GM23338 (cell line): ENCODE data around the gene FOLR1. TPM values are rescaled to one million over a fixed set of nuclear protein-coding genes. Genes with fewer than 3 reads are reported as not detected.

Experiments used
- ATAC-seq: fragments of 200-7000 bp; cut with Tn5 transposase; 3 replicates; pipeline ENCODE4 v1.9.1; 2020
- DNase-seq: peaks from one replicate; pipeline ENCODE4 v3.0.0-alpha.2; 2015; ENCODE audit warnings: low spot score
- H2AFZ ChIP-seq: fragments of 200-600 bp; sonication (generic); 2 replicates; pipeline ENCODE4 v1.8.0; 2016; ENCODE audit warnings: antibody characterized with exemption, mild to moderate bottlenecking, moderate library complexity
- H3F3A ChIP-seq: fragments of 200-600 bp; sonication (generic); replicated peaks from 2 replicates; pipeline ENCODE4 v1.8.0; 2017; ENCODE audit warnings: antibody characterized with exemption, mixed run types, low read depth
- H3K27ac ChIP-seq: fragments of 200-600 bp; sonication (generic); 2 replicates; pipeline ENCODE4 v1.6.1; 2016; ENCODE audit warnings: low read depth
- H3K27me3 ChIP-seq: fragments of 200-600 bp; sonication (generic); 2 replicates; pipeline ENCODE4 v1.8.0; 2016; ENCODE audit warnings: mild to moderate bottlenecking, mixed run types, moderate library complexity; ENCODE audit not compliant: insufficient read depth
- H3K36me3 ChIP-seq: fragments of 200-600 bp; sonication (generic); 2 replicates; pipeline ENCODE4 v1.8.0; 2016; ENCODE audit warnings: mild to moderate bottlenecking; ENCODE audit not compliant: insufficient read depth
- H3K4me1 ChIP-seq: fragments of 200-600 bp; sonication (generic); 2 replicates; pipeline ENCODE4 v1.8.0; 2016; ENCODE audit warnings: mild to moderate bottlenecking, moderate library complexity; ENCODE audit not compliant: insufficient read depth
- H3K4me2 ChIP-seq: fragments of 200-600 bp; sonication (generic); 2 replicates; pipeline ENCODE4 v1.7.1; 2017; ENCODE audit warnings: mixed run types
- H3K4me3 ChIP-seq: fragments of 200-600 bp; sonication (generic); 2 replicates; pipeline ENCODE4 v1.6.1; 2016; ENCODE audit warnings: mixed run types
- H3K79me2 ChIP-seq: fragments of 200-600 bp; sonication (generic); replicated peaks from 2 replicates; pipeline ENCODE4 v1.8.0; 2017; ENCODE audit warnings: mild to moderate bottlenecking; ENCODE audit not compliant: insufficient read depth
- H3K9me2 ChIP-seq: fragments of 200-600 bp; sonication (generic); 2 replicates; pipeline ENCODE4 v1.8.0; 2017; ENCODE audit not compliant: insufficient read depth
- H4K20me1 ChIP-seq: fragments of 200-600 bp; sonication (generic); replicated peaks from 2 replicates; pipeline ENCODE4 v1.8.0; 2017; ENCODE audit warnings: mild to moderate bottlenecking; ENCODE audit not compliant: insufficient read depth
- H3K27ac Mint-ChIP-seq: 2 replicates; pipeline ENCODE4 v1.8.0; 2020; ENCODE audit warnings: inconsistent platforms, mild to moderate bottlenecking, moderate library complexity, mixed read lengths
- H3K27me3 Mint-ChIP-seq: 3 replicates; pipeline ENCODE4 v1.8.0; 2022; ENCODE audit warnings: low read depth, mild to moderate bottlenecking, moderate library complexity, mixed read lengths, inconsistent platforms; ENCODE audit not compliant: insufficient read depth, poor library complexity
- H3K36me3 Mint-ChIP-seq: 3 replicates; pipeline ENCODE4 v1.8.0; 2021; ENCODE audit warnings: low read depth, mild to moderate bottlenecking, inconsistent platforms, moderate library complexity, mixed read lengths
- H3K4me1 Mint-ChIP-seq: 3 replicates; pipeline ENCODE4 v1.8.0; 2020; ENCODE audit warnings: mild to moderate bottlenecking, inconsistent platforms, mixed read lengths
- H3K4me3 Mint-ChIP-seq: 3 replicates; pipeline ENCODE4 v1.8.0; 2021; ENCODE audit warnings: moderate library complexity, mild to moderate bottlenecking, inconsistent platforms, mixed read lengths
- H3K9me3 Mint-ChIP-seq: 3 replicates; pipeline ENCODE4 v1.8.0; 2020; ENCODE audit warnings: moderate library complexity, mild to moderate bottlenecking, inconsistent platforms, mixed read lengths
- ETS1 ChIP-seq: IDR thresholded peaks from 2 replicates; pipeline ENCODE4 v1.6.1; 2016; ENCODE audit warnings: antibody characterized with exemption
- EZH2 ChIP-seq: fragments of 200-600 bp; sonication (generic); IDR thresholded peaks from one replicate; pipeline ENCODE4 v1.8.0; 2017; ENCODE audit warnings: antibody characterized with exemption, mild to moderate bottlenecking, low read depth; ENCODE audit not compliant: unreplicated experiment
- EZH2phosphoT487 ChIP-seq: fragments of 200-600 bp; sonication (generic); IDR thresholded peaks from one replicate; pipeline ENCODE4 v1.8.1; 2018; ENCODE audit warnings: antibody characterized with exemption; ENCODE audit not compliant: unreplicated experiment
- JUNB ChIP-seq: IDR thresholded peaks from one replicate; pipeline ENCODE4 v1.6.1; 2016; ENCODE audit warnings: antibody characterized with exemption; ENCODE audit not compliant: unreplicated experiment
- POLR2AphosphoS5 ChIP-seq: IDR thresholded peaks from 2 replicates; pipeline ENCODE4 v1.6.1; 2016; ENCODE audit warnings: antibody characterized with exemption, low read depth
- polyA plus RNA-seq: library from polyadenylated mRNA; unstranded; fragments of >200 nt; fragmentation: Nextera tagmentation; extraction: Ambion mirVana; gene quantifications from 2 replicates; pipeline ENCODE4 v1.2.1, GENCODE V29; 2016
- total RNA-seq: library from RNA; depleted of rRNA; stranded (reverse); fragments of >200 nt; shearing (Covaris generic); gene quantifications from 2 replicates; pipeline ENCODE4 v1.2.3, GENCODE V29; 2014
- TF ChIP-seq, protein P1 (sequence below): fragments of 250-450 bp; sonication (Bioruptor Pico); IDR thresholded peaks from 2 replicates; pipeline ENCODE4 v1.5.0; 2020; ENCODE audit warnings: mild to moderate bottlenecking, moderate library complexity

Gene FOLR1
- total and polyA plus RNA-seq, 2 experiments from 2014 or later = 0.42 TPM; not detected in 1

DNA sequence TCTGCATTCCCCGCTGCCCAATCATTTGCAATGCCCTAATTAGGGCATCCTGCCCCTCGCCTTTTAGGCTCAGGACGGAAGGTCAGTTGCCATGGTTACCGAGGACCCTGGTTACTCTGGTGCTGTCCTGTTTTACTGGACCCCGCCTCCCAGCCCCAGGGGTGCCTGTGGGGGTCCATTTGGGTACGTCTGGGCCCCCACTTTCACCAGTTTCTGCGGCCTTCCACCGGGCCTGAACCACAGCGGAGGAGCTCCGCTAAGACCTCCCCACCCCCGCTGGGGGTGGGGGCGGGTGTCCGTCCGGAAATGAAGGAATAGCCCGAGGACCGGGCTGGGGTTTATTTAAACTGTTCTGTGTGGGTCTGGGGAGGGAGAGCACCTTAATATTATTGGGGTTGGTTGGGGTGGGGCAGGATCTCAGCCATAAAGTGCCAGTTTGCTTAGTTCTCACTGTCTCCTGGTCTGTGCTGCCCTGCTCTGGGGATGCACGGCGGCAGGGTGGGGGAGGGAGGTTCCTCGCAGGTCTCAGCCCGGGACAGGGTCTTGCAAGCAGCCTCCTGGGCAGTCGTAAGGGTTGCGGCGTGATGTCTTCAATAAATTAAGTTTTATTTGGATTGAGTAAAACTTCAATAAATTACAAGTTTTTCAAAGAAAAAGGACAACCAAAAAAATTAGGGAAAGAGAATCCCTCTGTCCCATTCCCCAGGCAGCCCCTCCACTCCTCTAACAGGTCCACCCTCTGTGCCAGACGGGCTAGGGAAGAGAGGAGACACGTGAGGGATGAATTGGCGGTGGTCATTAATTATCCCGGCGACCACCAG lies 46.8 kb downstream of the FOLR1 start (continued):
- TF ChIP-seq, protein P1, sequence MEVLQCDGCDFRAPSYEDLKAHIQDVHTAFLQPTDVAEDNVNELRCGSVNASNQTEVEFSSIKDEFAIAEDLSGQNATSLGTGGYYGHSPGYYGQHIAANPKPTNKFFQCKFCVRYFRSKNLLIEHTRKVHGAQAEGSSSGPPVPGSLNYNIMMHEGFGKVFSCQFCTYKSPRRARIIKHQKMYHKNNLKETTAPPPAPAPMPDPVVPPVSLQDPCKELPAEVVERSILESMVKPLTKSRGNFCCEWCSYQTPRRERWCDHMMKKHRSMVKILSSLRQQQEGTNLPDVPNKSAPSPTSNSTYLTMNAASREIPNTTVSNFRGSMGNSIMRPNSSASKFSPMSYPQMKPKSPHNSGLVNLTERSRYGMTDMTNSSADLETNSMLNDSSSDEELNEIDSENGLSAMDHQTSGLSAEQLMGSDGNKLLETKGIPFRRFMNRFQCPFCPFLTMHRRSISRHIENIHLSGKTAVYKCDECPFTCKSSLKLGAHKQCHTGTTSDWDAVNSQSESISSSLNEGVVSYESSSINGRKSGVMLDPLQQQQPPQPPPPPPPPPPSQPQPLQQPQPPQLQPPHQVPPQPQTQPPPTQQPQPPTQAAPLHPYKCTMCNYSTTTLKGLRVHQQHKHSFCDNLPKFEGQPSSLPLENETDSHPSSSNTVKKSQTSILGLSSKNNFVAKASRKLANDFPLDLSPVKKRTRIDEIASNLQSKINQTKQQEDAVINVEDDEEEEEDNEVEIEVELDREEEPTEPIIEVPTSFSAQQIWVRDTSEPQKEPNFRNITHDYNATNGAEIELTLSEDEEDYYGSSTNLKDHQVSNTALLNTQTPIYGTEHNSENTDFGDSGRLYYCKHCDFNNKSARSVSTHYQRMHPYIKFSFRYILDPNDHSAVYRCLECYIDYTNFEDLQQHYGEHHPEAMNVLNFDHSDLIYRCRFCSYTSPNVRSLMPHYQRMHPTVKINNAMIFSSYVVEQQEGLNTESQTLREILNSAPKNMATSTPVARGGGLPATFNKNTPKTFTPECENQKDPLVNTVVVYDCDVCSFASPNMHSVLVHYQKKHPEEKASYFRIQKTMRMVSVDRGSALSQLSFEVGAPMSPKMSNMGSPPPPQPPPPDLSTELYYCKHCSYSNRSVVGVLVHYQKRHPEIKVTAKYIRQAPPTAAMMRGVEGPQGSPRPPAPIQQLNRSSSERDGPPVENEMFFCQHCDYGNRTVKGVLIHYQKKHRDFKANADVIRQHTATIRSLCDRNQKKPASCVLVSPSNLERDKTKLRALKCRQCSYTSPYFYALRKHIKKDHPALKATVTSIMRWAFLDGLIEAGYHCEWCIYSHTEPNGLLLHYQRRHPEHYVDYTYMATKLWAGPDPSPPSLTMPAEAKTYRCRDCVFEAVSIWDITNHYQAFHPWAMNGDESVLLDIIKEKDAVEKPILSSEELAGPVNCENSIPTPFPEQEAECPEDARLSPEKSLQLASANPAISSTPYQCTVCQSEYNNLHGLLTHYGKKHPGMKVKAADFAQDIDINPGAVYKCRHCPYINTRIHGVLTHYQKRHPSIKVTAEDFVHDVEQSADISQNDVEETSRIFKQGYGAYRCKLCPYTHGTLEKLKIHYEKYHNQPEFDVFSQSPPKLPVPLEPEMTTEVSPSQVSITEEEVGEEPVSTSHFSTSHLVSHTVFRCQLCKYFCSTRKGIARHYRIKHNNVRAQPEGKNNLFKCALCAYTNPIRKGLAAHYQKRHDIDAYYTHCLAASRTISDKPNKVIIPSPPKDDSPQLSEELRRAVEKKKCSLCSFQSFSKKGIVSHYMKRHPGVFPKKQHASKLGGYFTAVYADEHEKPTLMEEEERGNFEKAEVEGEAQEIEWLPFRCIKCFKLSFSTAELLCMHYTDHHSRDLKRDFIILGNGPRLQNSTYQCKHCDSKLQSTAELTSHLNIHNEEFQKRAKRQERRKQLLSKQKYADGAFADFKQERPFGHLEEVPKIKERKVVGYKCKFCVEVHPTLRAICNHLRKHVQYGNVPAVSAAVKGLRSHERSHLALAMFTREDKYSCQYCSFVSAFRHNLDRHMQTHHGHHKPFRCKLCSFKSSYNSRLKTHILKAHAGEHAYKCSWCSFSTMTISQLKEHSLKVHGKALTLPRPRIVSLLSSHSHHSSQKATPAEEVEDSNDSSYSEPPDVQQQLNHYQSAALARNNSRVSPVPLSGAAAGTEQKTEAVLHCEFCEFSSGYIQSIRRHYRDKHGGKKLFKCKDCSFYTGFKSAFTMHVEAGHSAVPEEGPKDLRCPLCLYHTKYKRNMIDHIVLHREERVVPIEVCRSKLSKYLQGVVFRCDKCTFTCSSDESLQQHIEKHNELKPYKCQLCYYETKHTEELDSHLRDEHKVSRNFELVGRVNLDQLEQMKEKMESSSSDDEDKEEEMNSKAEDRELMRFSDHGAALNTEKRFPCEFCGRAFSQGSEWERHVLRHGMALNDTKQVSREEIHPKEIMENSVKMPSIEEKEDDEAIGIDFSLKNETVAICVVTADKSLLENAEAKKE (CRISPR knock-in tag) = no peak

GRCh38 chr11:72239313-72239848 lies 47.4 kb downstream of the FOLR1 start:
- H3K4me1 Mint-ChIP-seq = peaks cover 38% of the 10 kb centered on the region
- peak overlapping the region; percentile 77 for H3K4me3 Mint-ChIP-seq
- H3K27me3 Mint-ChIP-seq = peaks cover 54% of the 10 kb centered on the region
- no peaks in the 10 kb centered on the region for H3K79me2 ChIP-seq
- 0 out of 2 replicates have a peak, but pooled peaks cover 4% of the 10 kb centered on the region for H3F3A ChIP-seq
- no peak overlapping the region for H2AFZ ChIP-seq
- no peak overlapping the region for H3K27ac ChIP-seq
- peak; percentile 2 for ATAC-seq
- H3K4me2 ChIP-seq = peak overlapping the region; percentile 94
- H3K36me3 Mint-ChIP-seq = peaks cover 26% of the 10 kb centered on the region
- H3K9me2 ChIP-seq = no peaks in the 10 kb centered on the region
- H4K20me1 ChIP-seq = peaks cover 10% of the 10 kb centered on the region
- DNase-seq = peak; percentile 78
- peaks cover 61% of the 10 kb centered on the region for H3K27me3 ChIP-seq
- H3K4me1 ChIP-seq = peaks cover 26% of the 10 kb centered on the region
- peak overlapping the region; percentile 60 for H3K4me3 ChIP-seq
- H3K36me3 ChIP-seq = no peaks in the 10 kb centered on the region
- TF ChIP-seq POLR2AphosphoS5 = peak; percentile 56; the same call in 1 of the 2 replicates
- peak; percentile 71 for TF ChIP-seq EZH2
- no peak for TF ChIP-seq ETS1
- no peak for TF ChIP-seq JUNB
- peak; percentile 44 for TF ChIP-seq EZH2phosphoT487
- H3K27ac Mint-ChIP-seq = no peak overlapping the region
- H3K9me3 Mint-ChIP-seq = peaks cover 4% of the 10 kb centered on the region; the same call in 2 of the 3 replicates
